Activated naive CD4-positive, alpha-beta T cell (primary cell): ENCODE data around the gene ABCB8.

Experiments
- DNase-seq, 4 experiments: peaks; one replicate each; lab custom pipeline; 2025; lab: John Stamatoyannopoulos, UW

ABCB8 gene

DNA sequence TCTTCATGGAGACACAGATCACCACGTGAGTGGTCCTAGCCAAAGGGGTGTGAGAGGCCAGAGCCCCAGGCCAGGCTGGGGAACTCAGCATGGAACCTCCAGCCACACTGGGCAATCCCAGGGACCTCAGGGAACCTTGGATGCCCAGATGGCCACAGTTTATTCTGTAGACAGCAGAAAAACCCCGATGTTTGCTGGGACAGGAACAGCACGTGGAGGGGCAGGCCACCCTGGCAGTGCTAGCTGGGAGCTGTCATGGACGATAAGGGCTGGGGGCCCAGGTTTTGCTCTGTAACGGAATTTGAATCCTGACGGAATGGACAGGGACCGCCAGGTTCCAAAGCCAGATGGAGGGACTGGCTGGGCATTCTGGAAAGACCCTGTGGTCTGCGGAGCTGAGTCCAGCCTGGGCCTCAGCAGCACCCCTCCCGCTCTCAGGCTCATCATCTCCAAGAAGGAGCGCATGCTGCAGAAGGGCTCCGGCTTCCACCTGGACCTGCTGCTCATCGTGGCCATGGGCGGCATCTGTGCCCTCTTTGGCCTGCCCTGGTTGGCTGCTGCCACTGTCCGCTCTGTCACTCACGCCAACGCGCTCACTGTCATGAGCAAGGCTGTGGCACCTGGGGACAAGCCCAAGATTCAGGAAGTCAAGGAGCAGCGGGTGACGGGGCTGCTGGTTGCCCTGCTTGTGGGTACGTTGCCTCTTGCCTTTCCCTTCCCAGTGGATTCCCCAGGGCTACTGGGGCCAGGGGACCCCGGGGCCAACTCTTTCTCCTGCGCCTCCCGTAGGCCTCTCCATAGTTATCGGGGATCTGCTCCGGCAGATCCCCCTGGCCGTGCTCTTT is 46.8 kb downstream of the ABCB8 start:
- no peak for DNase-seq

GRCh38 chr7:151075662-151075971 is 47.4 kb downstream of the ABCB8 start:
- no peak for DNase-seq

- no peak for DNase-seq
Observed at GRCh38 chr7:151075978-151076426, 47.8 kb downstream of the ABCB8 start.

DNA sequence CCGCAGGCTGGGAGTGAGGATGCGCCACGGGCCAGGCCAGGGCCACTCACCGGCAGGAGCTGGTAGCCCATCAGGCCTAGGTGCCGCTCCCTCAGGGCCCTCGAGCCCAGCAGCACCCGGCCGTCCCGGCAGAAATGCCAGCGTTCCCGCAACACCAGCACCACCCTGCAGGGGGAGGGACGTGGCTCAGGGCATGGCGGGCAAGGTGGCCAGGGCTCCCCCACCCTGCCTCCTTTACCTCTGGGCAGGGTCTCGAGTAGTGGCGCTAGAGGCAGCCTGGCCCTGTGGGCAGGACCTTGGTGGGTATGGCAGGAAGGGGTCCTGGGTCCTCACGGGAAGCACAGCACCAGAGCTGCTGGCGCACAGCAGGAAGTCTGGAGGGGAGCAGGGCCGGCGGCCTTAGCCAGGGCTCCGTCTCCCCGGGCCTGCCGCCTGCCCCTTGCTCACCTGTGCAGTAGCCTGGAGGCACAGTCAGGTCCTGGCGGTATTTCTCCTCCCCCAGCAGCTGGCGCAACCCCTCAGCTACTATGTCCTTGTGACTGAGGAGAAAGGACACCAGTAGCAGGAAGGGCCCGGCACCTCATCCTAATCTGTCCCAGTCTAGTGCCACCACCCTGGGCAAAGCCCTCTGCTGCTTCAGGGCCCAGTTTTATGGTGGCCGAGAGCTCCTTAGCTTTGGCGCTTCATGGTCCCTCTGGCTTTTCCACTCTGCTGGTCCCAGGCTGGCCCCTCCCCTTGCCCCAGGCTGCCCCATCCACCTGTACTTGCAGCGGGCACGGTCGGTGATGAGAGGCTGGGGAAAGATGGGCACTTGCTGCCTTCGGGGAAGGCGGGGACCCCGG is 48.8 kb downstream of the ABCB8 start:
- DNase-seq: no peak

DNA sequence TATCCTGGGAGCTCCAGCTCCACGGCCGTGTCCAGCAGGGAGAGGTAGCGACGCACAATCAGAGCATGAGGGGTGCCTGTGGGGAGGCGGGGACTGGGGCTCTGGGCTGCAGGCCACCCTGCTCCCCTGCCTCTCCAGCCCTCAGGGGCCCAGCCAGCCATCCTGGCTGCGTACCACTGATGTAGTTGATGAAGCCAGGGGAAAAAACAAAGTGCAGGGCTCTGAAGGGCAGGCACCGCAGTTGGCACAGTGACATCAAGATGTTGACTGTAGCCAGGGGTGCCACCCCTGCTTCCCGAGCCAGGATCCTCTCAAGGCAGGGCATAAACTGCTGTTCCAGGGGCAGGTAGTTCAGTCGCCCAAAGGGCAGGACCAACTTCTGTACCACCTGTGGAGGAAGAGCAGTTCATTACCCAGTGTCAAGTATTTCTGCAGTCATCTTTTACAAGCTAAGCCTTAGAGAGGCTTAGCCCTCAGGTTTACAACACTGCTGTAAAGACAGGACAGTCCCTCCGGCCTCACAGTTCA is 49.5 kb downstream of the ABCB8 start:
- no peak for DNase-seq

DNA sequence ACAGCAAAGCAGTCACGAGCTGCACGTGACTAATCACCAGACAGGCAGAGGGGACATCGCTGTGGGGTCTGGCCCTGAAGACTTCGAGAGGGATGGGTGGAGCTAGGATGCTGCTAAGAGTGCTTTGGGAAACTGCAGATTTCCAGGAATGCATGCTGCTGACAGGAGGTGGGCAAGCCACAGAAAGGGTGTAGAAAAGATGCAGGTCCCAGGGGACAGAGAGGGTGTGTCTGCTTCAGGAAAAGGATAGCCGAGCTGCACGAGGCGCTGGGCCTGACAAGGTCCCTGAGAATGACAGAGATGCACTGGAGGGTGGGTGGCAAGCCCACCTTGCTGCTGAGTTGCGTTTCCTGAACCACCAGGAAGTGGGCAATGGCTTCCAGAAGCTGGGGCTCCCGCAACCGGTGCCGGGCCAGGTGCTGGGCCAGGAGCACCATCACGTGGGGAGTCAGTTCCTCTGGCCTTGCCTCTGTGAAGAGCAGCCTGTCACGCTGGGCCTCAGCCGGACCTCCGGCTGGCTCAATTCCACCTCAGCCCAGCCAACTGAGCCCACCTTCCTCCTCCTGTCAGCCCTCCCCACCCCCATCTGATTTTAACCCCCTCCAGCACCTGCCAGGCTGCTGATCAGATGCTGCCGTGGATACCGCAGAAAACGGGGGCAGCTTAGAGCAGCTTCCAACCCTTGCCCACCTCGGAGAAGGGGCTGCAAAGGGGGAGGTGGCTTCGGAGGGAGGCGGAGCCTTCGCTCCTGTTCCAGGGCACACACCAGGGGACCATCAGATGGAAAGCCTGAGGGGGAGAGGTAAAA is 50.2 kb downstream of the ABCB8 start:
- DNase-seq: no peak

DNA sequence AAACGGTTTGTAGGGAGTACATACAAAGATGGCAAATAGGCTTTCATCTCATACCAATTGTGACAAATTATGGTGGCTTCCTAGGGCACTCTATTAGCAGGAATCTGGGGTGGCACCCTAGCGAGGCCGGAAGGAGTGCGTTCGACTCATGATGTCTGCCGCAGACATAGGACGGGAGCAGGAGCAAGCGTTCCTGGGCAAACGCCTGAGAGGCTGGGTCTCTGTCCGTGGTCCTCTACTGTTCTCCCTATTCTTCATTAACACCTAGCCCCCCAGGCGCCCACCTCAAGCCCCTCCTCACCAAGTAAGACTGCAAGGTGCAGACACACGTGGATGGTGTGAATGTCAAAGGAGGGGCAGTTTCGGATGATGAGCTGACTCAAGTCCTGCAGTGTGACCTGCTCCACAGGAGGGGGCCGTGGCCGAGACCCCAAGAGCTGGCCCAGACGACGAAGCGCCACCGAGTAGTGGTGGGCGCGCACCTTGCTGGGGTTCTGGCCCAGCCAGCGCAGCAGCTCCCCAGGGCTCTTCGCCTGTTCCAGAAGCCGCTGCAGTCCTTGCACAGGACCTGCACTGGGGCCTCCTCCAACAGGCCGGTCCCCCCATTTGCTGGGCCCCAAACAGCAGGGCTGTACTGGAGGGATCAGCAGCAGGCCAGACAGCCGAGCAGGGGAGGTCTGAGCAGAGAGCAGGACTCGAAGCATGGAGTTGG is 51.1 kb downstream of the ABCB8 start:
- no peak for DNase-seq

GRCh38 chr7:151080067-151080521 is 51.8 kb downstream of the ABCB8 start:
- DNase-seq: no peak

DNA sequence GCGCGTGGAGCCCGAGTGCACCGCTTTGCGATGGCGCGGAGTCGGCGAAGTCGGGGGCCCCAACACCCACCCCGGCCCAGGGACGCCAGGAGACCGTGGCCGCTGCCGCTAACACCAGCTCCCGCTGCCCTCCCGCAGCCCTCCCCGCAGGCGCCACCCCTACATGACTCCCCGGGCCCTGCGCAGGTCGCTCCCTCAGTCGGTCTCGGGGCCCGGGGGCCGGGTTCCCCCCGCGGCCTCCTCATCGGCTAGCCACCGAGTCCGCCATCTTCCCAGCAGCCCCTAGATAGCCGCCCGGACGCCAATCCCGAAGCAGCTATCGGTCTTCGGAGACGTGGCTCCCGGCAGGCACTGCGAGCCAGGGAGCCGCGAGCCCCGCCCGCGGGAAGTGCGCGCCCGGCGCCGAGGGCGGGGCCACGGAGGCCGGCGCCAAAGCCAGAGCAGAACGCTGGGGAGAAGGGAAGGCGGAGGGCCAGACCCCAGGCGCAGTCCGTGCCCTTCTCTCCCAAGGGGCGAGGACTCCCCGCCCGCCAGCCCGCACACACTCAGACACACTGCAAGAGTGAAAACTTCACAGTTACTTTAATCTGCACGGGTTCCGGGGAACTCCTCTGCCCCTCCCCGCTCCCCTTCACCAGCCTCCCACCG is 52.4 kb downstream of the ABCB8 start, which contains the start of gene FASTK:
Gene FASTK (minus strand): TSS at position 288 of the 648 bp plus-strand sequence. CDS start 43 bp downstream, at position 245.
- DNase-seq: peak; percentile 45 to 80 (median 76)

GRCh38 chr7:151081170-151082101 is 53.2 kb downstream of the ABCB8 start:
- DNase-seq: no peak

DNA sequence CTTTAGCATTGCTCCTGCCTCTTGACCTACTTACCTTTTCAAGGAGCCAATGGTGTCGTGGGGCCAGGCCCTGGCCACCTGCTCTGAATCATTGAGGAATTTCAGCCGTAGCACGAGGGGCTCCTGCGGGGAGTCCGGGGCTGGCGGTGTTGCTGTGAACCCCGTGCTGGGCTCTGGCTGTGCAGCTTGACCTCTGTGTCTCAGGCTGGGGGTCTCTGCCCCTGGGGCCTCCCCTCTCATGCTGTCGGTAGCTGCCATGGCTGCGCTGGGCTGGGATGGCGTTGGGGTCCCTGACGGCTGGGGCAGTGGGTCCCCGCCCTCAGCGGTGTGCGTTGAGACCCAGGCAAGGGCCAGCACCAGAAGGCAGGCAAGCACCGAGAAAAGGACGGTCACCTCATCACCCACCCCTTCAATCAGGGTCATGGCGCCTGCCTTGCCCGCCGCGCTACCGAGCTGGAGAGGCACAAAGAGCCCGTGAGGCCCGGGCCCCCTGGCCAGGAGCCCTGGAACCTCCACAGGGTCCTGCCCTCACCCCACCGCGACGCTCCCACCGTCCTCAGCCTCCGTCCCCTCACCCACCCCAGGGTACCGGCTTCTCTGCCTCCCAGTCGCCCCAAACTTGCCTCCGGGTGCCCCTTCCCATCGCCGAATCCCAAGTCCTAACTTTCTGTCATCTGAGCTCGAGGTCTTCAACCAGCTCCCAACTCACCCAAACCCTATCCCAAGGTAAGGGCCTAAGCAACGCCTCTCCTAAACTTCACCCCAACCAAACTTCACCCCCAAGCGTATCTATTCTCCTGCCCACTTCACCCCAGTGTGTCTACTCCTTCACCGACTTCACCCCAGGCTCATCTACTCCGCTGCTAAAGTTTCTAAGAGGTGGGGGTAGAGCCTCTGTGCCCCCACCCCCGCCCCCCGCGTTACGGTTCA is 54.2 kb downstream of the ABCB8 start:
- no peak for DNase-seq

DNA sequence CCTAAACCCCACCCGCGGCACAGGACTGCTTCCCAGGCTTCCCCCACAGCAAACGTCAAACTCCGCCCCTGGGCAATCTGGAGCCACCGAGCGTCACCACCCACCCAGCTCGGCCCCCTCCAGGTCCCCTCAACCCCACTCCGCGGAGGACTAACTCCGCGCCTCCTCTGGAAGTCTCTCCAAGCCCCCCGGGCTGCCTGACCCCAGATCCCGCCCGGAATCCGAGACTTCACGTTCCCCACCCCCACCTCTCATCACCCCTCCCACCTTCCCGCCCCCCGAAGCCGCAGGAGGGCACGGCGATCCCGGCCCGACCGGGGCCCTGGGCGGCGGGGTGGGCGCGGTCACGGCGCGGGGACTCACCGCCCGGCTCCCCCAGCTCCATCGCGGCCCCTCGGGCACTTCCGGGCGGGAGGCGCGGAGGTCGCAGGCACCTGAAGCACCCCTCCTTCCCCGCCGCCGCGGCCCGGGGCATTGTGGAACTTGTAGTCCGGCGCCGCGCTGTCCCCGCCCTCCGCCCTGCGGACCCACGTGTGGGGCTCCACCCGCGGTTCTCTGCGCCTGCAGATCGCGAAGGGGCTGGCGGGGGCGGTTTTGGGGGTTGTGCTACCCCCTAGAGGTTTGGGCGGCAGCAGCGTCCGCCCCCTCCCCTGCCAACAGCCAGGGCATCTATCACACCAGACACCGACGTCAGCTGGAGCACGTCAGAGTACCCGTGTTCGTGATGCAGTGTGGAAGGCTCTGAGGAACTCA is 55.0 kb downstream of the ABCB8 start, which contains the start of gene TMUB1:
Gene TMUB1 (minus strand): TSS at position 423 of the 753 bp plus-strand sequence. CDS start 930 bp downstream, outside the sequence.
- peak; percentile 41 to 78 (median 56) for DNase-seq

DNA sequence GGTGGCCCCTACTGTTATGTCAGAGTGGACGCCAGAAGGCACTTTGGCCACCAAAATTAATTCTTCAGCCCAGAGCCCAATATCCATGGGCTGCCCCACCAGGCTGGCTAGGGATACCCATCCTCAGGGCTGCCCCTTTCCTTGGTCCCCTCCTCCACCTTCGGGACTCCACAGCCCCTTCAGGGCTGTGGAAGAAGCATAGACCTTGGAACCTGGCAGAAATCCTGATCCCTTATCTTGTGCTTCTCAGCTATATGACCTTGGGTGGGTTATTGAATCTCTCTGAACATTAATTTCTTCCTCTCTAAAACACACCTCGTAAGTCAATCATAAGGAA is 55.5 kb downstream of the ABCB8 start:
- no peak for DNase-seq

- DNase-seq: no peak
Observed at GRCh38 chr7:151085329-151085690, 57.1 kb downstream of the ABCB8 start.

DNA sequence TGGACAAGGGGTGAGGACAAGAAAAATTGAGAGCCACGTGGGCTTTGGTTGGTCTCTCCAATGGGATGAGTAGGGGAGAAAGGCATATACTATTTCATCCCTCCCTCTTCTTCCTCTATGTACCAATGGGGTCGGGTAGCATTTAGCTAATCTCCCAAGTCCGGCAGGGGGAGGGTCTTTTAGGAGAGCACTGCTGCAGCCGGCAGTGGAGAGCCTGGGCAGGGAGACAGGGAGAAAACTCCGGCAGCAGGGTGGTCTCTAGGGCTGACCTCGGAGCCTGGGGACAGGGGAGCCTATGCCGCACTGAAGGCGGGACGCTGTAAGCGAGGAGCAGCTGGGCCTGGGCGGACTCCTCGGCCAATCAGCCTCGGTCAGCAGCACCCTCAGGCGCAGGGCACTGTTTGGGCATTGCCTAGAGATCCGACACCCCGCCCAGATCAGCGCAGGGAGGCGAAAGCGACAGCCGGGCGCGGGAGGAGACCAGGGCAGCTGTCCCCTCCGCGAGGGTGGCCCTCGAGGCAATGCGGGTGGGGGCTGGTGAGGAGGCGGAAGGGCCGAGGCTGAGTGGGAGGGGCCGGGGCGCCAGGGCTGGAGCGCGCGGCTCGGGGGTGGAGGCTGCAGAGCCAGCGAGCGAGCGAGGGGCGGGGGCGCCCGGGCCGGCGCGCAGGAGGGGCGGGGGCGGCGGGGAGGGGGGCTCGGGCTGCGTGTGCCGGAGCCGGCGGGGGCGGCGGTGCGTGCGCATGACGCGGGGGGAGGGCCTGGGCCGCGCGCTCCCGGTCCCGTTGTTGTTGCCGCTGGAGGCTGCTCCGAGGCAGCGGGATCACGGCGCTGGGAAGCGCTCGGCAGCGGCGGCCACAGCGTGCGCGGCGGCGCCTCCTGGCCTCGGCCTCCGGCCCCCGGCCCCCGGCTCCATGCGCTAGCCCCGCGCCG is 57.7 kb downstream of the ABCB8 start, which contains the start of gene AGAP3:
Gene AGAP3 (plus strand): TSS at position 785 of the 930 bp plus-strand sequence. CDS start 267 bp downstream, outside the sequence.
- DNase-seq: peak in 3 of 4 experiments; percentile 10 to 57 (median 34)

DNA sequence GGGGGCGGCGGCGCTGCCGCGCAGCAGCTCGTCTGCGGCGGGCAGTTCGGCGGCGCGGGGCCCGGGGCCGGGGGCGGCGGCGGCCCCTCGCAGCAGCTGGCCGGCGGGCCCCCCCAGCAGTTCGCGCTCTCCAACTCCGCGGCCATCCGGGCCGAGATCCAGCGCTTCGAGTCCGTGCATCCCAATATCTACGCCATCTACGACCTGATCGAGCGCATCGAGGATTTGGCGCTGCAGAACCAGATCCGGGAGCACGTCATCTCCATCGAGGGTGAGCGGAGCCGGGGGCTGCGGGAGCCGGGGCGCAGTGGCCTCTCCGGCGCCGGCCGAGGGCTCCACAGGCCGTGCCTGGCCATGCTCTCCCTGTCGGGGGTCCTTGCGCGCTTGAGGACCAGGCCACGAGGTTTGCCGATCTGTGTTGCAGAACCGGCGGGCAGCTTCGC is 58.6 kb downstream of the ABCB8 start:
- DNase-seq: no peak
